ENCODE results near the gene P2RX6. TPM values are rescaled to one million over a fixed set of nuclear protein-coding genes. Genes with fewer than 3 reads are reported as not detected.

Gene P2RX6
- total RNA-seq, 1 donor = 3.5 TPM

DNA sequence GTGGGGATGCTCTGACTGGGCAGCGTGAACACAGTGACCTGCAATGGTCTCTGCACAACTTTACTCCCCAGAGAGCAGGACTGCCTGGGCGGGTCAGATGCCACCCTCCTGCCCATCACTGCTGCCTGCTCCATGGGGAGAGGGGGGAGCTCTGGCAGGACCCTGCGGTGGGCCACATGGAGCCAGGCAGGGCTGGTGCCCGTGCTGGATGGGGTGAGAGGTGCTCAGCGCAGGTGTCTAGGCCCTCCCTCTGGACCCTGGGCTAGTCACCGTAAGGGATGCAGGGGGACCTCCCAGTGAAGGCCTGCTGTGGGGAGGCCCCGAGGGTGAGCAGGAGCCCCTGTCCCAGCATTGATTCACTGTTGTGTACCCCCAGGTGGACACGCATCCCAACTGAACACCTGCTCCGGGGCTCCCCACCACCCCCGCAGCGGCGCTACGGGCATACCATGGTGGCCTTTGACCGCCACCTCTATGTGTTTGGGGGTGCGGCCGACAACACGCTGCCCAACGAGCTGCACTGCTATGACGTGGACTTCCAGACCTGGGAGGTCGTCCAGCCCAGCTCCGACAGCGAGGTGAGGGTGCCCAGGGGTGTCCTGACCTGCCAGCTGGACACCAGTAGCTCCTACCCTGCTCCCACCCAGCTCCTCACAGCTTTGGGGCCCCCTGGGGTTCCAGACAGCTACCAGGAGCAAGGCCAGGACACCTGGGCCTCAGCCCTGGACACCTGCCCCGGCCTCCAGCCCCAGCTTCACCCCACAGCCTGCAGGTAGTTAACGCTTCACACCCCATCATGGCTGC lies 23.5 kb upstream of the P2RX6 start:
- TF ChIP-seq, protein P1, sequence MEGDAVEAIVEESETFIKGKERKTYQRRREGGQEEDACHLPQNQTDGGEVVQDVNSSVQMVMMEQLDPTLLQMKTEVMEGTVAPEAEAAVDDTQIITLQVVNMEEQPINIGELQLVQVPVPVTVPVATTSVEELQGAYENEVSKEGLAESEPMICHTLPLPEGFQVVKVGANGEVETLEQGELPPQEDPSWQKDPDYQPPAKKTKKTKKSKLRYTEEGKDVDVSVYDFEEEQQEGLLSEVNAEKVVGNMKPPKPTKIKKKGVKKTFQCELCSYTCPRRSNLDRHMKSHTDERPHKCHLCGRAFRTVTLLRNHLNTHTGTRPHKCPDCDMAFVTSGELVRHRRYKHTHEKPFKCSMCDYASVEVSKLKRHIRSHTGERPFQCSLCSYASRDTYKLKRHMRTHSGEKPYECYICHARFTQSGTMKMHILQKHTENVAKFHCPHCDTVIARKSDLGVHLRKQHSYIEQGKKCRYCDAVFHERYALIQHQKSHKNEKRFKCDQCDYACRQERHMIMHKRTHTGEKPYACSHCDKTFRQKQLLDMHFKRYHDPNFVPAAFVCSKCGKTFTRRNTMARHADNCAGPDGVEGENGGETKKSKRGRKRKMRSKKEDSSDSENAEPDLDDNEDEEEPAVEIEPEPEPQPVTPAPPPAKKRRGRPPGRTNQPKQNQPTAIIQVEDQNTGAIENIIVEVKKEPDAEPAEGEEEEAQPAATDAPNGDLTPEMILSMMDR (IDR thresholded peaks at IDR 0.05; ENCODE audit: insufficient read depth, low read depth, low read length) = no peak
- no peak for DNase-seq (ENCODE audit: low read depth)

DNA sequence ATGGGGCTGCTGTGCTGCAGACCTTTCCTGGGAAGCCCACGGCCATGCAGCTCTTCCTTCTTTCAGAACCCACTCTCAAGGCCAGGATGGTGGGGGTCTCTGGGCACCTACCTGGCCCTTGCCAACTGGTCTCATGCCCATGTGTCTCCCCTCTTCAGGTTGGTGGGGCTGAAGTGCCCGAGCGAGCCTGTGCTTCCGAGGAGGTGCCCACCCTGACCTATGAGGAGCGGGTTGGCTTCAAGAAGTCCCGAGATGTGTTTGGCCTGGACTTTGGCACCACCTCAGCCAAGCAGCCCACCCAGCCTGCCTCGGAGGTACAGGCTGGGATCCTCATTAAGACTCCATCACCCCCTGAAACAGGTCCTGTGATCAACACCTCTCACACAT lies 22.9 kb upstream of the P2RX6 start:
- DNase-seq (ENCODE audit: low read depth) = no peak
- H3K4me3 ChIP-seq (ENCODE audit: low read depth, low read length) = no peak overlapping the region
- TF ChIP-seq, protein P1 (IDR thresholded peaks at IDR 0.05; ENCODE audit: insufficient read depth, low read depth, low read length) = no peak

More for the DNA sequence above, 23.5 kb upstream of the P2RX6 start:
- no peak overlapping the region for H3K4me3 ChIP-seq (ENCODE audit: low read depth, low read length)

DNA sequence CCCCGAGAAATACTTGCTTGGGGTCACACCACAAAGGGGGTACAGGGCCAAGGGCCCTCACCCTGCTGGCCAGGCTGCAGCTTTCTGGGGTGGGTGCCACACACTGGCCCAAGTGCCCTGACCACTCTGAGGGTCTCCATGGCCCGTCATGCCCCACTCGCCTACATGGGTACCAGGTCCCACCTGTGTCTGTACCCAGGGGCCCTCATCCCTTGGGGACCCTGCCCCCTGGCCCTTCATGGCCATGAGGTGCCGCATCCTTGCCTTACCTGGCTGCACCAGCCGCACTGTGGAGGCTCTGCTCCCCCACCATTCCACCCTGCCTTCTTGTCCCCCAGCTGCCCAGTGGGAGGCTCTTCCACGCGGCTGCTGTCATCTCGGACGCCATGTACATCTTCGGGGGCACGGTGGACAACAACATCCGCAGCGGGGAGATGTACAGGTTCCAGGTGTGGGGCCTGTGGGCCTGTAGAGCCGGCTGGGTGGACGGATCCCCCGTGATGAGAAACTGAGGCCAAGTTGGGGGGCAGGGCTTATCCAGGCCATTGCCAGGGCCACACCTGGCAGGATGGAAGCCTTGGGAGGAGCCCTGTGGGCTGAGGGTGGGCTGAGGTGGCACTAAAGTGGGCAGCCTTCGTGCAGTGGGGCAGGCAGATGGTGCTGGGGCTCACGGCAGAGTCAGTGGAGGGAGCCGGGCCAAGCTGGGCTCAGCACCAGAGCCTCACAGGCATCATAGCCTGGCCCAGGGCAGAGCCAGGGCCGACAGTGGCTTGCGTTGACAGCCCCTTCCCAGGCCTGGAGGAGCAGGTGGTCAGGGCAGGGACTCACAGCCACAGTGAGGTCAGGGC lies 22.3 kb upstream of the P2RX6 start:
- no peak for DNase-seq (ENCODE audit: low read depth)
- H3K4me3 ChIP-seq (ENCODE audit: low read depth, low read length) = no peak overlapping the region
- TF ChIP-seq, protein P1 (IDR thresholded peaks at IDR 0.05; ENCODE audit: insufficient read depth, low read depth, low read length) = no peak

DNA sequence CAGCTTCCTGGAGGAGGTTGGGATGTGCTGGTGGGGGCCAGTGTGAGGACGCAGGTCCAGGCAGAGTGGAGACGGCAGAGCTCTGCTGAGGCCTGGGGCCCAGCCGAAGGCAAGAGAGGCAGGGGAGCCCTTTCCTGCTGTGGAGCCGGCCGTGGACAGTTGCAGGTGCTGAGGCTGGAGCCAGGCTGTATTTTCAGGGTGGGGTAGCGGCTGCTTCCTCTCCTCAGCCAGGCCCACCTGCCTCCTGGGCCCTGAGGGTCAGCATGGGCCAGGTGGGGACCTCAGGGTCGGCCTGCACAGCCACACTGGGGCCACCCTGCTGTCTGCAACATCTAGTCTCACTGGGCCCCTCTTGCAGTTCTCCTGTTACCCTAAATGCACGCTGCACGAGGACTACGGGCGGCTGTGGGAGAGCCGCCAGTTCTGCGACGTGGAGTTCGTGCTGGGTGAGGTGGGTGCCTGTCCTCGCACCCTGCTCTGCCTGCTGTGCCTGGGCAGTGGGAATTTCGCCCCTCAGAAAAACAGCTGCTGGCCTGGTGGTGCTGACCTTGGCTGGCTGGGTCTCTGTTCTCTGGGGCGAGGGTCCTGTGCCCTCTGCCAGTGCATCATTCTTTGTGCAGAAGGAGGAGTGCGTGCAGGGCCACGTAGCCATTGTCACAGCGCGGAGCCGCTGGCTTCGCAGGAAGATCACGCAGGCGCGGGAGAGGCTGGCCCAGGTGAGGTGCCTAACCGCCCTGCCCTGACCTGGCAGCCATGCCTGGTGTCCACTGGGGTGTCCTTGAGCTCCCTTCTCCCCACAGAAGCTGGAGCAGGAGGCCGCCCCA lies 21.4 kb upstream of the P2RX6 start:
- no peak for DNase-seq (ENCODE audit: low read depth)
- no peak overlapping the region for H3K4me3 ChIP-seq (ENCODE audit: low read depth, low read length)
- TF ChIP-seq, protein P1 (IDR thresholded peaks at IDR 0.05; ENCODE audit: insufficient read depth, low read depth, low read length) = no peak

DNA sequence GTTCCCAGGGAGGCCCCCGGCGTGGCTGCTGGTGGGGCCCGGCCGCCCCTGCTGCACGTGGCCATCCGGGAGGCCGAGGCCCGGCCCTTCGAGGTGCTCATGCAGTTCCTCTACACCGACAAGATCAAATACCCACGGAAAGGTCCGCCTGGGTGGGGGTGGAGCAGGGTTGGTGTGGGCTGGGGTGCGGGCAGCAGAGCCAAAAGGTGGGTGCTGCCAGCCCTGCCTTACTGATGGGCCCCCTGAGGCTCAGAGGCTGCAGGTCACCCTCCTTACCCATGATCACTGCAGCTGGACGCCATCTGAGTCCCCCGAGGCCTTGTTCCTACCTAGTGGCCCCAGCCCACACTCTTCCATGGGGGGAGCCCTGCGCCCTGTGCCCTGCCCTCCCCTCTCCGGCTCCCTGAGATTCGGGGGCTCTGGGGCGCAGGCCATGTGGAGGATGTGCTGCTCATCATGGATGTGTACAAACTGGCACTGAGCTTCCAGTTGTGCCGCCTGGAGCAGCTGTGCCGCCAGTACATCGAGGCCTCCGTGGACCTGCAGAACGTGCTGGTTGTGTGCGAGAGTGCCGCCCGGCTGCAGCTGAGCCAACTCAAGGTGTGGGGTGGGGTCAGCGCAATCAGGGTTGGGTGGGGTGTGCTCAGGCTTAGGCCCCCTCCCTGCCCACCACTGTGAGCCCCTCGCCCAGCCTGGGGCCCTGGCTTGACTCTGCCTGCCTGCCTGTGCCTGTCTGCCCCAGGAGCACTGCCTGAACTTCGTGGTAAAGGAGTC lies 20.6 kb upstream of the P2RX6 start:
- no peak overlapping the region for H3K4me3 ChIP-seq (ENCODE audit: low read depth, low read length)
- TF ChIP-seq, protein P1 (IDR thresholded peaks at IDR 0.05; ENCODE audit: insufficient read depth, low read depth, low read length) = no peak
- DNase-seq (ENCODE audit: low read depth) = no peak

DNA sequence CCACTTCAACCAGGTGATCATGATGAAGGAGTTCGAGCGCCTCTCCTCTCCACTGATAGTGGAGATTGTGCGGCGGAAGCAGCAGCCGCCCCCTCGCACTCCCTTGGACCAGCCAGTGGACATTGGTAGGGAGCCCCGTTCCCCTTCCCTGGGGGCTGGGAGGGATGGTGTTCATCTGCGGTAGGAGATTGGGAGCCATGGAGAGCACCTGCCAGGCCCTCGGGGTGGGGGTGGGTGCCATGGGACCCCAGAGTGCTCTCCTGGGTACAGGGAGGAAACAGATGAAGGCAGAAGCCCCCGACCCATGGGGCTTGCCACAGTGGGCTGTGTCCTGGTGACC lies 20.1 kb upstream of the P2RX6 start:
- no peak for DNase-seq (ENCODE audit: low read depth)
- no peak overlapping the region for H3K4me3 ChIP-seq (ENCODE audit: low read depth, low read length)
- TF ChIP-seq, protein P1 (IDR thresholded peaks at IDR 0.05; ENCODE audit: insufficient read depth, low read depth, low read length) = no peak

Measured in fibroblast of villous mesenchyme (primary cell).